ENCODE measurements around the gene SPINT3. TPM values are rescaled to one million over a fixed set of nuclear protein-coding genes. Genes with fewer than 3 reads are reported as not detected.

SPINT3 gene
- total and polyA plus RNA-seq, 2 experiments from 2014 or later, result not detected

DNA sequence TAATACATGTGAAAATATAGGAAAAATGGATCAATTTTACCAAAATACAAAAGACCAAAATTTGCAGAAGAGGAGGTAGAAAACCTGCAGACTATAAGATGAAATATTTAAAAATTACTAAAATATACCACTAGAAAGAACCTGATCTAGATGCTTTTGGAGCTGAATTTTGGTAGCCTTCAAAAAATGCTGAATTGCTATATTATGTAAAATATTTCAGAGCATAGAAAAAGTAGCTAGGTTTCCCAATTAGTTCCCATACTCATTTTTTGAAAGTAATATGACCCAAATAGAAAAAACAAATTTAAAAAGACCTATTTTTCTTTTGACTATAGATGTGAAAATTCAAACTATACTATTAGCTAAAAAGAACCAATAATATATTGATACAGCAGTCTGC, 35.3 kb upstream of the SPINT3 start:
- Histone ChIP-seq H3K9me3 (ENCODE audit: low read depth) (no peaks in the 10 kb centered on the region), H4K20me1 (ENCODE audit: insufficient read depth) (no peaks in the 10 kb centered on the region), H3K79me2 (ENCODE audit: insufficient read depth) (no peaks in the 10 kb centered on the region), H2AFZ (no peak overlapping the region), H3K4me1 (ENCODE audit: insufficient read depth) (no peaks in the 10 kb centered on the region), H3K9ac (no peak overlapping the region), H3K36me3 (ENCODE audit: low read depth) (no peaks in the 10 kb centered on the region), H3K27me3 (replicated peaks; ENCODE audit: insufficient read depth) (peaks cover 7% of the 10 kb centered on the region; the same call in 1 of the 2 replicates), H3K4me2 (ENCODE audit: unreplicated experiment) (no peak overlapping the region), H3K4me3 (no peak overlapping the region), H3F3A (ENCODE audit: insufficient read depth) (no peaks in the 10 kb centered on the region), H3K27ac (no peak overlapping the region), H3K9me2 (ENCODE audit: insufficient read depth) (no peaks in the 10 kb centered on the region)
- TF ChIP-seq EZH2phosphoT487 (IDR thresholded peaks at IDR 0.05; ENCODE audit: insufficient read depth, low read depth) (no peak), EZH2 (IDR thresholded peaks at IDR 0.05; ENCODE audit: insufficient read depth, poor library complexity, severe bottlenecking) (no peak)
- no peak for DNase-seq
- in situ Hi-C loops (cut with MboI), result loop anchor here (5.0 to 25.0 kb wide), 2 partner anchors 48 to 212 kb away; no protein-coding TSS in a partner anchor

DNA sequence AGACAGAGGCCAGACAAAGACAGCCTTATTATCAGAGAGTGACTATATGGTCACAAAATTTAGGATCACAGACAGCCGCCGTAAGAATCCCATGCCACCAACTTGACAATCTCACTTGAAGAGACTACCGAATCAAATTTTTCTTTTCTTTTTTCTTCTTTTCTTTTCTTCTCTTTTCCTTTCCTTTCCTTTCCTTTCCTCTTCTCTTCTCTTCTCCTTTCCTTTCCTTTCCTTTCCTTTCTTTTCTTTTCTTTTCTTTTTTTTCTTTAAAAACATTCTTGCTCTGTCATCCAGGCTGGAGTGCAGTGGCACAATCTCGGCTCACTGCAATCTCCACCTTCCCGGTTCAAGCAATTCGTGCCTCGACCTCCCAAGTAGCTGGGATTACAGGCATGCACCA, 33.0 kb upstream of the SPINT3 start:
- Histone ChIP-seq H3K36me3 (ENCODE audit: low read depth) (no peaks in the 10 kb centered on the region), H3K4me3 (no peak overlapping the region), H3K4me1 (ENCODE audit: insufficient read depth) (no peaks in the 10 kb centered on the region), H3K4me2 (ENCODE audit: unreplicated experiment) (no peak overlapping the region), H3K27ac (no peak overlapping the region), H2AFZ (no peak overlapping the region), H3K27me3 (replicated peaks; ENCODE audit: insufficient read depth) (peaks cover 12% of the 10 kb centered on the region; the same call in 1 of the 2 replicates), H3K9ac (no peak overlapping the region), H3K9me3 (ENCODE audit: low read depth) (no peaks in the 10 kb centered on the region), H4K20me1 (ENCODE audit: insufficient read depth) (no peaks in the 10 kb centered on the region), H3K79me2 (ENCODE audit: insufficient read depth) (no peaks in the 10 kb centered on the region), H3F3A (ENCODE audit: insufficient read depth) (no peaks in the 10 kb centered on the region), H3K9me2 (ENCODE audit: insufficient read depth) (no peaks in the 10 kb centered on the region)
- DNase-seq, result no peak
- no peak for TF ChIP-seq EZH2 (IDR thresholded peaks at IDR 0.05; ENCODE audit: insufficient read depth, poor library complexity, severe bottlenecking)
- TF ChIP-seq EZH2phosphoT487 (IDR thresholded peaks at IDR 0.05; ENCODE audit: insufficient read depth, low read depth), result no peak
- WGBS, 2 experiments (ENCODE audit: low coverage in 1 of 2, low lambda C conversion rate in 2 of 2, missing lambda C conversion rate in 2 of 2), result 70 to 73% methylated on average over 7 of the region's 7 CpGs
- in situ Hi-C loops (cut with MboI), result no loop called here

DNA sequence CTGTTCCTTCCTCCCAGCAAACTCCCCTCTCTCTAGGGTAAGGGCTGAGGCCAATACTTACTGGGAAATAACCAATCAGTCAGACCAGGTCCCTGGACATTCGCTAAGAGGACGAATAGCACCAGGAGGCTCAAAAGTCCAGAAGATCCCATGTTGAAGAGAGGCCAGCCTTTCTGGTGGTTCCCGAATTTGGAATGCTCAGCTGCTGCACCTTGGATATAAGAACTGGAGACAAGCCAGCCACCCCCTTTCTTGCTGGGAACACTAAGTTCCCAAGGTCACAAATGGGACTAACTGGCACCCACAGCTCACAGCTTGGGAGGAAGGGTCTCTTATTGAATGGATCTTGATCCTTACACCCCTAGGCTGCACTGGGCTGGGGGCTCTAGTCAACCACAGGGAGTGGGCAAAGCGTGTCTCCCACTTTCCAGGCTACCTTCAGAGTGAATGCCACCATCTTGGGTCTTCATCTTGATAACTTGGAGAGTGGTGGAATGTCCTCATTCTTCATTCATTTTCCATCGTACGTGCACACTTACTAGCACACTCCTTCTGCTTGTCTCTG, 31.9 kb upstream of the SPINT3 start, which contains the start of gene EPPIN:
EPPIN (minus strand) TSS at position 196 of the 565 bp plus-strand sequence; CDS start at position 152, 44 bp downstream.
- H3K9me2 ChIP-seq (ENCODE audit: insufficient read depth), result no peaks in the 10 kb centered on the region
- 61 to 62% methylated on average over 6 of the region's 6 CpGs for WGBS, 2 experiments (ENCODE audit: low coverage in 1 of 2, low lambda C conversion rate in 2 of 2, missing lambda C conversion rate in 2 of 2)
- no peak for TF ChIP-seq EZH2phosphoT487 (IDR thresholded peaks at IDR 0.05; ENCODE audit: insufficient read depth, low read depth)
- TF ChIP-seq EZH2 (IDR thresholded peaks at IDR 0.05; ENCODE audit: insufficient read depth, poor library complexity, severe bottlenecking), result no peak
- H3K4me1 ChIP-seq (ENCODE audit: insufficient read depth), result no peaks in the 10 kb centered on the region
- H3K27ac ChIP-seq, result no peak within 1 kb of the TSS
- DNase-seq, result no peak
- peaks cover 12% of the 10 kb centered on the region; the same call in 1 of the 2 replicates for H3K27me3 ChIP-seq (replicated peaks; ENCODE audit: insufficient read depth)
- in situ Hi-C loops (cut with MboI), result no loop called here
- no peaks in the 10 kb centered on the region for H4K20me1 ChIP-seq (ENCODE audit: insufficient read depth)
- H3K4me3 ChIP-seq, result no peak within 1 kb of the TSS
- no peaks in the 10 kb centered on the region for H3K36me3 ChIP-seq (ENCODE audit: low read depth)
- H3K9me3 ChIP-seq (ENCODE audit: low read depth), result no peaks in the 10 kb centered on the region
- H3K9ac ChIP-seq, result no peak within 1 kb of the TSS
- no peak within 1 kb of the TSS for H3K4me2 ChIP-seq (ENCODE audit: unreplicated experiment)
- no peak within 1 kb of the TSS for H2AFZ ChIP-seq
- H3K79me2 ChIP-seq (ENCODE audit: insufficient read depth), result no peaks in the 10 kb centered on the region
- H3F3A ChIP-seq (ENCODE audit: insufficient read depth), result no peaks in the 10 kb centered on the region

- Histone ChIP-seq H3K9ac (no peak overlapping the region), H2AFZ (no peak overlapping the region), H3K27me3 (replicated peaks; ENCODE audit: insufficient read depth) (peaks cover 21% of the 10 kb centered on the region), H3K79me2 (ENCODE audit: insufficient read depth) (no peaks in the 10 kb centered on the region), H3K4me3 (no peak overlapping the region), H3K27ac (no peak overlapping the region), H3K4me1 (ENCODE audit: insufficient read depth) (no peaks in the 10 kb centered on the region), H3K36me3 (ENCODE audit: low read depth) (no peaks in the 10 kb centered on the region), H3K9me3 (ENCODE audit: low read depth) (no peaks in the 10 kb centered on the region), H3K9me2 (ENCODE audit: insufficient read depth) (no peaks in the 10 kb centered on the region), H4K20me1 (ENCODE audit: insufficient read depth) (no peaks in the 10 kb centered on the region), H3K4me2 (ENCODE audit: unreplicated experiment) (no peak overlapping the region), H3F3A (ENCODE audit: insufficient read depth) (no peaks in the 10 kb centered on the region)
- TF ChIP-seq EZH2 (IDR thresholded peaks at IDR 0.05; ENCODE audit: insufficient read depth, poor library complexity, severe bottlenecking) (no peak), EZH2phosphoT487 (IDR thresholded peaks at IDR 0.05; ENCODE audit: insufficient read depth, low read depth) (no peak)
- WGBS, 2 experiments (ENCODE audit: low coverage in 1 of 2, low lambda C conversion rate in 2 of 2, missing lambda C conversion rate in 2 of 2), result 6 to 11% methylated on average over 5 of the region's 5 CpGs
- in situ Hi-C loops (cut with MboI), result no loop called here
- peak; percentile 75 for DNase-seq
Measured at GRCh38 chr20:45545754-45546453, 30.5 kb upstream of the SPINT3 start.

All from GM23248 (cell line).